Bronchial epithelial cell (primary cell): ENCODE results near the gene DMWD. TPM values are rescaled to one million over a fixed set of nuclear protein-coding genes. Genes with fewer than 3 reads are reported as not detected.

Experiments
- DNase-seq: peaks from one replicate; pipeline ENCODE4 v3.0.0-alpha.2; 2010; ENCODE audit warnings: low read depth
- FAIRE-seq: peaks from 2 replicates; lab custom pipeline; 2011; peaks lifted over from hg19 to GRCh38; lab: Jason Lieb, UNC
- H3K27me3 ChIP-seq: 2 replicates; pipeline ENCODE4 v1.5.1; 2011; ENCODE audit warnings: low read length; ENCODE audit not compliant: control insufficient read depth, insufficient read depth
- H3K36me3 ChIP-seq: 2 replicates; pipeline ENCODE4 v1.5.1; 2011; ENCODE audit warnings: low read length; ENCODE audit not compliant: control insufficient read depth, insufficient read depth
- H3K4me3 ChIP-seq: 2 replicates; pipeline ENCODE4 v1.5.1; 2011; ENCODE audit warnings: mild to moderate bottlenecking, low read depth, low read length, control low read depth
- total RNA-seq: library from RNA; depleted of rRNA; stranded (reverse); fragments of >200 nt; gene quantifications from 2 replicates; pipeline ENCODE4 v1.2.1, GENCODE V29; 2014
- TF ChIP-seq, protein P1 (sequence below): IDR thresholded peaks from 2 replicates; pipeline ENCODE4 v1.5.1; 2011; ENCODE audit warnings: mild to moderate bottlenecking, moderate library complexity, low read length, control low read depth, inconsistent platforms; ENCODE audit not compliant: insufficient read depth, severe bottlenecking

Gene DMWD
- total RNA-seq, 1 donor from 2014 or later: 29.0 TPM

- H3K36me3 ChIP-seq: peaks cover 11% of the 10 kb centered on the region
- H3K27me3 ChIP-seq: no peaks in the 10 kb centered on the region
- DNase-seq (no peak), FAIRE-seq (no peak)
- no peak overlapping the region for H3K4me3 ChIP-seq
- TF ChIP-seq, protein P1, sequence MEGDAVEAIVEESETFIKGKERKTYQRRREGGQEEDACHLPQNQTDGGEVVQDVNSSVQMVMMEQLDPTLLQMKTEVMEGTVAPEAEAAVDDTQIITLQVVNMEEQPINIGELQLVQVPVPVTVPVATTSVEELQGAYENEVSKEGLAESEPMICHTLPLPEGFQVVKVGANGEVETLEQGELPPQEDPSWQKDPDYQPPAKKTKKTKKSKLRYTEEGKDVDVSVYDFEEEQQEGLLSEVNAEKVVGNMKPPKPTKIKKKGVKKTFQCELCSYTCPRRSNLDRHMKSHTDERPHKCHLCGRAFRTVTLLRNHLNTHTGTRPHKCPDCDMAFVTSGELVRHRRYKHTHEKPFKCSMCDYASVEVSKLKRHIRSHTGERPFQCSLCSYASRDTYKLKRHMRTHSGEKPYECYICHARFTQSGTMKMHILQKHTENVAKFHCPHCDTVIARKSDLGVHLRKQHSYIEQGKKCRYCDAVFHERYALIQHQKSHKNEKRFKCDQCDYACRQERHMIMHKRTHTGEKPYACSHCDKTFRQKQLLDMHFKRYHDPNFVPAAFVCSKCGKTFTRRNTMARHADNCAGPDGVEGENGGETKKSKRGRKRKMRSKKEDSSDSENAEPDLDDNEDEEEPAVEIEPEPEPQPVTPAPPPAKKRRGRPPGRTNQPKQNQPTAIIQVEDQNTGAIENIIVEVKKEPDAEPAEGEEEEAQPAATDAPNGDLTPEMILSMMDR: no peak
Measured at GRCh38 chr19:45772912-45773311, 19.7 kb downstream of the DMWD start.

GRCh38 chr19:45772130-45772840, 20.4 kb downstream of the DMWD start:
- DNase-seq (no peak), FAIRE-seq (no peak)
- Histone ChIP-seq H3K27me3 (no peaks in the 10 kb centered on the region), H3K4me3 (no peak overlapping the region), H3K36me3 (peaks cover 8% of the 10 kb centered on the region)
- TF ChIP-seq, protein P1: no peak

DNA sequence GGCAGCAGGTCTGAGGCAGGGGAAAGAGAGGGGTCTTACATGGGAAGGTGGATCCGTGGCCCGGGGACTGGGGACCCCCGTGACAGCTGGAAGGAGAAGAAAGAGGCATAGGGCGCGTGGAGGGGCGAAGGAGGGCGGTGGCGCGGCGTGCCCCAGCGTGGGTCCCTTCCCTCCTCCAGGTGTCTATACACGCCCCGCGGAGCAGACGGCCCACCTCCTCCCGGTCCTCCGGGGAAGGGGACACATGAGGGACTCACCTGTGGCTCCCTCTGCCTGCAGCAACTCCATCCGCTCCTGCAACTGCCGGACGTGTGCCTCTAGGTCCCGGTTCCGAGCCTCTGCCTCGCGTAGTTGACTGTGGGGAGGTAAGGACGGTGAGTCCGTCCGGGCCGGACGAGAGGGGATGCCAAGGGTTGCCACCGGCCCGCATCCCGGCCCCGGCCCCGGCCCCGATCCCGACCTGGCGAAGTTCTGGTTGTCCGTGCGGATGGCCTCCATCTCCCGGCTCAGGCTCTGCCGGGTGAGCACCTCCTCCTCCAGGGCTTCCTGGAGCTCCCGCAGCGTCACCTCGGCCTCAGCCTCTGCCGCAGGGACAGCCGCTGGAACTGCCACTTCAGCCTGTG, 21.2 kb downstream of the DMWD start:
- TF ChIP-seq, protein P1: no peak
- Histone ChIP-seq H3K4me3 (peak overlapping the region; percentile 30), H3K36me3 (peaks cover 2% of the 10 kb centered on the region), H3K27me3 (no peaks in the 10 kb centered on the region)
- DNase-seq: no peak
- FAIRE-seq: no peak

DNA sequence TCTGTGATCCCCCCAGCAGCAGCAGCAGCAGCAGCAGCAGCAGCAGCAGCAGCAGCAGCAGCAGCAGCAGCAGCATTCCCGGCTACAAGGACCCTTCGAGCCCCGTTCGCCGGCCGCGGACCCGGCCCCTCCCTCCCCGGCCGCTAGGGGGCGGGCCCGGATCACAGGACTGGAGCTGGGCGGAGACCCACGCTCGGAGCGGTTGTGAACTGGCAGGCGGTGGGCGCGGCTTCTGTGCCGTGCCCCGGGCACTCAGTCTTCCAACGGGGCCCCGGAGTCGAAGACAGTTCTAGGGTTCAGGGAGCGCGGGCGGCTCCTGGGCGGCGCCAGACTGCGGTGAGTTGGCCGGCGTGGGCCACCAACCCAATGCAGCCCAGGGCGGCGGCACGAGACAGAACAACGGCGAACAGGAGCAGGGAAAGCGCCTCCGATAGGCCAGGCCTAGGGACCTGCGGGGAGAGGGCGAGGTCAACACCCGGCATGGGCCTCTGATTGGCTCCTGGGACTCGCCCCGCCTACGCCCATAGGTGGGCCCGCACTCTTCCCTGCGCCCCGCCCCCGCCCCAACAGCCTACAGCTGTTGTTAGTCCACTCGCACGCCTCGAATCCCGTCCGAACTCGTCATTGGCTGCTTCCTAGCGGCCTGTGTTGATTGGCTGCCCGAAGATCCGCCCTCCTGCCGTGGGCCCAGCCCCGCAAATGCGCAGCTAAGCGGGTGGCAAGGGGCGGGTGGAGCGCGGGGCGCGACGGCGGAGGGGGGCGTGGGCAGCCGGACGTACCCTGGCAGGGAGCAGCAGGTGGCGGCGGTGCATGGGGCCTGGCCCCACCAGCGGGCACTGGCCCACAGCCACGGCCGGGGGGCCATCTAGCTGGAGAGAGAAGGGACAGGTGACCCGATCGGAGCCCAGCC, 22.2 kb downstream of the DMWD start:
- FAIRE-seq (peak; percentile 52), DNase-seq (peak; percentile 93)
- peak overlapping the region; percentile 38 for H3K4me3 ChIP-seq

DNA sequence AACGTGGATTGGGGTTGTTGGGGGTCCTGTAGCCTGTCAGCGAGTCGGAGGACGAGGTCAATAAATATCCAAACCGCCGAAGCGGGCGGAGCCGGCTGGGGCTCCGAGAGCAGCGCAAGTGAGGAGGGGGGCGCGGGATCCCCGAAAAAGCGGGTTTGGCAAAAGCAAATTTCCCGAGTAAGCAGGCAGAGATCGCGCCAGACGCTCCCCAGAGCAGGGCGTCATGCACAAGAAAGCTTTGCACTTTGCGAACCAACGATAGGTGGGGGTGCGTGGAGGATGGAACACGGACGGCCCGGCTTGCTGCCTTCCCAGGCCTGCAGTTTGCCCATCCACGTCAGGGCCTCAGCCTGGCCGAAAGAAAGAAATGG, 22.8 kb downstream of the DMWD start:
- DNase-seq (peak; percentile 16), FAIRE-seq (no peak)
- peaks cover 1% of the 10 kb centered on the region for H3K36me3 ChIP-seq
- peak overlapping the region; percentile 38 for H3K4me3 ChIP-seq
- no peaks in the 10 kb centered on the region for H3K27me3 ChIP-seq
- TF ChIP-seq, protein P1: no peak

More for the DNA sequence above, 22.2 kb downstream of the DMWD start:
- TF ChIP-seq, protein P1: peak; percentile 93
- Histone ChIP-seq H3K36me3 (peaks cover 2% of the 10 kb centered on the region), H3K27me3 (no peaks in the 10 kb centered on the region)
